GM18861 (cell line): ENCODE data around the gene GPR34.
A peak's percentile ranks its signal among the peaks of the same experiment; 100 is the strongest.
"Not testable (repeated sequence)": the region's sequence is repeated elsewhere in the genome, so short reads cannot be mapped to it uniquely, and the experiment has no call there.

ENCODE experiments used
- ATAC-seq: cut with Tn5 transposase; IDR thresholded peaks from one replicate; pipeline ENCODE4 v1.9.1; 2021; ENCODE audit not compliant: unreplicated experiment

GPR34 gene

DNA sequence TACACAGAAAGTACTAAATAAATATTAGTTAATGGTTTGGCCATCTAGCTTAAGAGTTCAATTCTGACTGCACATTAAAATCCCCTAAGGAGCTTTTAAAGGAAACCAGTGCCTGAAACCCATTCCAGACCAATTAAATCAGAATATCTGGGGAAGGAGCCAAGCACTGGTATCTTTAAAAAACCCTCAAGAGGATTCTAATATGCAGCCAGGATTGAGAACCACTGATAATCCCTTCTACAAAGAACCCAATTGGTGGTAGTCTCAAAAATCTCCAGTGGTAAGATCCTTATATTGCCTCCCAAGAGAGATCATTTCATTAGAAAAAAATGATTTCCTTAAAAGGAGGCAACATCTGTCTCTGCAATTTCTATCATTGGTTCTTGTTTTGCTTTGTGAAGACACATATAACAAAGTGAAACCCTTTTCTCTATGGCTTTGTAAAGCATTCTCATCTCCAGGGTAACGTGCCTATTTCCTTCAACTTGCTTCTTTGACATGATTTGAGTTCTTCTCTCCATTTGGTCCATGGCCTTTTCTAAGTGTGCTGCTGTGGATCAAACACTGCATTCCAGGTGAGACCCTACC is 3.5 kb downstream of the GPR34 start:
- ATAC-seq = no peak

DNA sequence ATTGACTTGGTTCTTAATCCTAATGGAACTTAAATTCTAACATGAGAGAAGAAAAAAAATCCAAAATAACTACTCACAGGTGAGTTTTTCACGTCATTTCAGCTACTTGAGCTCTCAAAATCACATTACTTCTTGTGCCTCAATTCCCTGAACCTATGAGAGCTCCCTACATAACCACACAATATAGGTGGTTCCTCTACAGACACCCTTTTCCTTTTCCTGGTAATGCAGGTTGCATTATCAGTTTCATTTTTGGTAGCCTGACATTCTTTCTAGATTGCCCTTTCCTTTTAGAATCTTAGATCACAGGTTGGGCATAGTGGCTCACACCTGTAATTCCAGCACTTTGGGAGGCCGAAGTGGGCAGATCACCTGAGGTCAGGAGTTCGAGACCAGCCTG is 4.3 kb downstream of the GPR34 start:
- ATAC-seq = no peak

- ATAC-seq = no peak
Measured at GRCh38 chrX:41695426-41695825, 6.7 kb downstream of the GPR34 start.

GRCh38 chrX:41703574-41704029 is 14.8 kb downstream of the GPR34 start:
- no peak for ATAC-seq

GRCh38 chrX:41705042-41705441 is 16.3 kb downstream of the GPR34 start:
- no peak for ATAC-seq

GRCh38 chrX:41705680-41706374 is 17.1 kb downstream of the GPR34 start:
- peak; percentile 82 for ATAC-seq

- no peak for ATAC-seq
Measured at GRCh38 chrX:41707218-41707617, 18.4 kb downstream of the GPR34 start.

GRCh38 chrX:41708486-41708885 is 19.7 kb downstream of the GPR34 start:
- no peak for ATAC-seq

DNA sequence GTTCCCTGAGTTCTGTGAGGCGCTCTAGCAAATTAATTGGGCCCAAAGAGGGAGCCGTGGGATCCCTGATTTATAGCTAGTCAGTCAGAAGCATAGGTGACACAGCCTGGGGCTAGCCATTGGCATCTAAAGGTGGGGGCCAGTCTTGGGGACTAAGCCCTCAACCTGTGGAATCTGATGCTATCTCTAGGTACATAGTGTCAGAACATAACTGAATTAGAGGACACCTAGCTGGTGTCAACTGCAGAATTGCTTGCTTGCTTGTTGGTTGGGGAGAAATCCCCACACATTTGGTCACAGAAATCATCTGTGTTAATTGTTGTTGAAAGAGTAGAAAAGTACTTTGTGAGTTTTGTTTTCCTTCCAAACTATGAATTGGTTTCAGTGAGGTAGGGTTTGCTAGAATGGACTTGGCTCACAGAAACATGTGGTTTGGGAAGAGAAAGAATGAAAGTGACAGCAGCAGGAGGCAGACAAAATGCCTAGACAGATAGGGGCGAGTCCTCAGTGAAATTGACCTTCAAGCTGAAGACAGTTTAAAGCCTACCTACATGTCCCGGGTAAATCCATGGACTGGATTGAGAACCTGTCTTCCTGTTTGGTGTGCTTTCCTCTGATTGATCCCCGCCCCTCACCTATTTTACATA is 22.4 kb downstream of the GPR34 start:
- ATAC-seq = no peak

DNA sequence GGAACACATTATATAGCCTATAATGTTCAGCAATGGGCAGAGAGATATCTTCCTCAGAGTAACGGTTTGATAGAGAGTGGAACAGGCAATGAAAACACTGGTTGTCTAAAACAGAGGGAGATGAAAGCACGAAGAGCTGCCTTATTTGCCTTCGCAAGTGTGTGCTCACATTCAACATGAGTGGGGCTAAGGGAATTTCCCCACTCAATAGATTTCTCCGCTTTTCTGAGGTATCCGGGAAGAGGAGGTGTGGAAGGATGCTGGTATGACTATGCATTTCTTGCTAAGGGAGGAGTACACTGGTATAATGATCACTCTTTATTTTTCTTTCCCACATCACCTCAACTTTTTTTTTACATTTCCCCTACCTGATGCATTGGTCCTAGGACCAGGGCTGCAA is 27.4 kb downstream of the GPR34 start:
- ATAC-seq = no peak

- ATAC-seq = no peak
Measured at GRCh38 chrX:41716767-41717473, 28.1 kb downstream of the GPR34 start.

DNA sequence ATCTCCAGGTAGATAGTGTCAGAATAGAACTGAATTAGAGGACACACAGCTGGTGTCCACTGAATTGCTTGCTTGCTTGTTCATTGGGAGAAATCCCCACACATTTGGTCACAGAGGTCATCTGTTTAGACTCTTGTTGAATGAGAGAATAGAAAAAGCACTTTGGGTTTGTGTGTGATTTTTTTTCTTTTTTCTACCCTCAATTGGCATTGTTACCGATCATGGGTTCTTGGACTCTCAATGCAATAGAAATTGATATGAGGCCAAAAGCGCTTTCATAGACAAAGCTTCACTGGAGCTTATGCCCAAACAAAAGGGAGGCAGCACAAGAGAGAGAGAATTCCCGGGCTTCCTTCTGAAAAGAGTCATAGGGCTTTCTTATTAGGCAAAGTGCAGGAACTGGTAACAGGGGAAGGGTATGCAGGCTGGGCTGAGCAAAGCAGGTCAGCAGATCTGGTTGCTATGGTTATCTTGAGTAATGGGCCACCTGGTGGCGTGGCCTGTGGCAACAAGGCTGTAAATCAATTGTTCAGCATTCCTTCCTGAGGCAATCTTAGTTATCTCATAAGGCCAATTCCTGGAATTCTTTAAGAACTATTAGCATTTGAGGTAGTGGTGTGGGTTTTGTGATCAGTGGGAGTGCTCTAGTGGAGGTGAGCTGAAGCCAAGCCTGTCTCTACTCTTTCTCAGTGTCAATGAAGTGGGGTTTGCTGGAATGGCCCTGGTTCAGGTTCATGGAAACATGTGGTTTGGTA is 29.9 kb downstream of the GPR34 start:
- no peak for ATAC-seq

- ATAC-seq = not testable (repeated sequence)
Measured at GRCh38 chrX:41719610-41720009, 30.8 kb downstream of the GPR34 start.

DNA sequence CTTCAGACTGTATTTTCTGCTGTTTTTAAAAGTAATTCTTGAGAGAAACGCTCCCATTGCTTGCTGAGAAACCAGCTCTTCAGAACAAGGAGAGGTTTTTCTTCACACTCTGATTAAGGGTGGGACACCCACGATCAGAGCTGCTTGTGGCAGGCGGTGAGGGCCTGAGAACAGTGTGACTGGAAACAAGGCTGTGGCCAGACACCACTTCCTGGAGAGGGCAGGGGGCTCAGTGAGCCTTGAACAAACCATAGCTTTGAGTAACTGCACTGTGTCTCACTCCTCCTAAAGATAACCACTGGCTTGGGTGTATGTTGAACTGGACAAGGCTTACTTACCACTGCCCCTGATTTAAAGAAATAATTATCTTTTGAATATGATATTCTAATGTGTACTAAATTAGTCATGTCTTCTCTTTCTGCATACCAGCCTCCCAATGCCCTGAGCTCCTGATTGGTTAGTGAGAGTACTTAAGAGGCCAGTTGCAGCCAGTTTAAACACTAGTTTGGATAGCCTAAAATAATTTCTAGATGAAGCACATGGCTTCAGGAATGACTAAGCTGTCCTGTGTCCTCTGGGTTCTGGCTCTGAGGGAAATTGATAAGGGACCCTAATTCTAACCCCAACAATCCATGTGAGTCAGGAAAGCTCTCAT is 31.5 kb downstream of the GPR34 start:
- peak; percentile 82 for ATAC-seq

DNA sequence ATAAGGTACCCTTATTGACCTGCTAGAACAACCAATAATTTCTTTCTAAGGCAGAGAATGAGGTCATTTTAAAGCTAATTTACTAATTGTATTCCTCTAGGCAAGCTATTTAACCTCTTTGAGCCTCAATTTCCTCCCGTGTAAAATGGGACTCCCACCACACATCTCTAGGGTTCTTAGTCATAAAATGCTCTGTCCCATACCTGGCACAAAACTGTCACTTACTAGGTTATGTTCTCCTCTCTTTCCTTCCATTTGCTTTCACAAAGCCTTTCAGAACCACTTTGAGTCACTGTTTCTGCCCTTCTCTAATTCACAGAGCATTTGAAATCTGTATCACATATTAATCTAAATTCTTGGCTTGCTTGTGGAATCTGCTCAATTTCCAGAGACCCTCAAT is 32.8 kb downstream of the GPR34 start:
- ATAC-seq = peak; percentile 27

DNA sequence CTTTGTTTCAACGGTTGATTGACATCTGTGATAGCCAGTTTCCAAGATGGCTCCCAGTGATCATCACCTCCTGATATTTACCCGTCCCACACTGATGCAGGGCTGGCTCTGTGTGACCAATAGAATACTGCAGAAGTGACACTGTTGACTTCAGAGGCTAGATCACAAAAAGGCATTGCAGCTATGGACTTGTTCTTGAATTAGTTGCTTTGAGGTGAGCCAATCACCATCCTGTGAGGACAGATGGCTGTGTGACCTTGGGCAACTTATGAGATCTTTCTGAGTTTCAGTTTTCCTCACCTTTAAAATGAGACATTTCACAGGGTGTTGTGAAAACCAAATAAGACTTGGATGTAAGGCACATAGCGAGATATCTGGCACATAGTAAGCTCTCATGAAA is 33.4 kb downstream of the GPR34 start:
- ATAC-seq = no peak

GRCh38 chrX:41722816-41723618 is 34.2 kb downstream of the GPR34 start:
- ATAC-seq = no peak

- no peak for ATAC-seq
Measured at GRCh38 chrX:41723826-41724225, 35.1 kb downstream of the GPR34 start, which contains the start of gene GPR82. GPR82 (plus strand) TSS chrX:41724181; CDS start chrX:41727027, 2,846 bp downstream.

GRCh38 chrX:41728125-41728524 is 39.4 kb downstream of the GPR34 start:
- no peak for ATAC-seq

DNA sequence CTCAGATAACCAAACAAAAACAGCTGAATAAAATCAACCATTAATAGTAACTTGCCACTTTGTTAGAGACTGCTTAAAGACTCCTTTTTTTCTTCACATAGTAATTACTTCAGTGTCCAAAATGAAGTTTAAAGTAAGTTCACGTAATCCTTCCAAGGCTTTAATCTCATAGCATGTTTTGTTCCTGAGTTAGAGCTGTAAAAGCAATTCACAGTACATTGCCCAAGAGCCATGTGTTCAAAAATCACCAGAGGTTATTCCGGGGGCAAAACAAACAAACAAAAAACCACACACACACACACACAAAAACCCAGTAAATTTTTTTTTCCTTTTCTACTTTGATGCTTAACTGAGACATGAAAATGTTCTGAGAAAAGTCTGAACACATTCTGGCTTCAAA is 41.3 kb downstream of the GPR34 start:
- no peak for ATAC-seq
